H1 (cell line): ENCODE data around the gene RBP7.
"Not testable (repeated sequence)": the region's sequence is repeated elsewhere in the genome, so short reads cannot be mapped to it uniquely, and the experiment has no call there.

Source experiments
- CEBPB ChIP-seq: IDR thresholded peaks from 2 replicates; pipeline ENCODE4 v1.6.1; 2012; ENCODE audit warnings: low read depth, low read length
- TF ChIP-seq, protein P1 (sequence below), 3 experiments: IDR thresholded peaks; 1 replicate in 2 of 3; 2 replicates in 1 of 3; pipeline versions ENCODE4 v1.5.1 to v1.6.1; 2011; ENCODE audit warnings: low read length in 3 of 3, mild to moderate bottlenecking in 3 of 3, inconsistent platforms in 2 of 3, low read depth in 1 of 3, moderate library complexity in 1 of 3; ENCODE audit not compliant: insufficient read depth in 1 of 3; ENCODE audit errors: control extremely low read depth in 1 of 3

GRCh38 chr1:10005248-10005647, 8.2 kb downstream of the RBP7 start:
- not testable (repeated sequence) for TF ChIP-seq CEBPB
- TF ChIP-seq, protein P1, sequence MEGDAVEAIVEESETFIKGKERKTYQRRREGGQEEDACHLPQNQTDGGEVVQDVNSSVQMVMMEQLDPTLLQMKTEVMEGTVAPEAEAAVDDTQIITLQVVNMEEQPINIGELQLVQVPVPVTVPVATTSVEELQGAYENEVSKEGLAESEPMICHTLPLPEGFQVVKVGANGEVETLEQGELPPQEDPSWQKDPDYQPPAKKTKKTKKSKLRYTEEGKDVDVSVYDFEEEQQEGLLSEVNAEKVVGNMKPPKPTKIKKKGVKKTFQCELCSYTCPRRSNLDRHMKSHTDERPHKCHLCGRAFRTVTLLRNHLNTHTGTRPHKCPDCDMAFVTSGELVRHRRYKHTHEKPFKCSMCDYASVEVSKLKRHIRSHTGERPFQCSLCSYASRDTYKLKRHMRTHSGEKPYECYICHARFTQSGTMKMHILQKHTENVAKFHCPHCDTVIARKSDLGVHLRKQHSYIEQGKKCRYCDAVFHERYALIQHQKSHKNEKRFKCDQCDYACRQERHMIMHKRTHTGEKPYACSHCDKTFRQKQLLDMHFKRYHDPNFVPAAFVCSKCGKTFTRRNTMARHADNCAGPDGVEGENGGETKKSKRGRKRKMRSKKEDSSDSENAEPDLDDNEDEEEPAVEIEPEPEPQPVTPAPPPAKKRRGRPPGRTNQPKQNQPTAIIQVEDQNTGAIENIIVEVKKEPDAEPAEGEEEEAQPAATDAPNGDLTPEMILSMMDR (IDR thresholded peaks at IDR 0.05; ENCODE audit: control extremely low read depth in 1 of 3, insufficient read depth in 1 of 3, low read depth in 1 of 3, low read length in 3 of 3): not testable (repeated sequence)
